HTR-8/SVneo (cell line): ENCODE results near the gene DAG1.
A peak's percentile ranks its signal among the peaks of the same experiment; 100 is the strongest.

ENCODE experiments used
- DNase-seq: peaks from one replicate; pipeline ENCODE4 v3.0.0; 2011; ENCODE audit warnings: low spot score, mixed read lengths; ENCODE audit not compliant: insufficient read length
- FAIRE-seq: peaks from 2 replicates; lab custom pipeline; 2011; peaks lifted over from hg19 to GRCh38; lab: Jason Lieb, UNC

Gene DAG1

GRCh38 chr3:49536875-49537533 lies 66.9 kb downstream of the DAG1 start:
- no peak for FAIRE-seq
- no peak for DNase-seq

- DNase-seq = peak; percentile 86
- peak; percentile 97 for FAIRE-seq
Measured at GRCh38 chr3:49539659-49540560, 69.8 kb downstream of the DAG1 start.

- FAIRE-seq (no peak), DNase-seq (no peak)
Measured at GRCh38 chr3:49552087-49552486, 82.0 kb downstream of the DAG1 start.

DNA sequence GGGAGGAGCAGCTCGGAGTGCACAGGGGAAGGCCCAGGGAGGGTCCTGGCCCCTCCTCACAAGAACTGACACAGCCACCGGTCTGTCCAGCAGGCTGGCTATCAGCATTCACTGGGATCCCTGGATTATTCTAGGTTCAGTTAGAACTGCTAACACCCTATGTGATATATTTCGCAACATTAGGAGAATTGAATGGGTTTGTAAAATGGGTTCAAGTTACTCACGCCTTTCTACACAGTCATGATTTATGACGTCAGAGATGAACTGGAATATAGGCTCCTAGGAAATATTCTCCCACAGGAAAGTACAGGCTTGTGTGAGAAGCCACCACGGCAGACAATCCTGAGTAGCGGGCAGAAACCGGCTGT lies 83.2 kb downstream of the DAG1 start:
- FAIRE-seq (no peak), DNase-seq (no peak)

- DNase-seq (peak; percentile 97), FAIRE-seq (peak; percentile 94)
Measured at GRCh38 chr3:49553692-49554632, 83.9 kb downstream of the DAG1 start, which contains the start of gene BSN. BSN (plus strand) TSS chr3:49554477; CDS start chr3:49554603, 126 bp downstream.

DNA sequence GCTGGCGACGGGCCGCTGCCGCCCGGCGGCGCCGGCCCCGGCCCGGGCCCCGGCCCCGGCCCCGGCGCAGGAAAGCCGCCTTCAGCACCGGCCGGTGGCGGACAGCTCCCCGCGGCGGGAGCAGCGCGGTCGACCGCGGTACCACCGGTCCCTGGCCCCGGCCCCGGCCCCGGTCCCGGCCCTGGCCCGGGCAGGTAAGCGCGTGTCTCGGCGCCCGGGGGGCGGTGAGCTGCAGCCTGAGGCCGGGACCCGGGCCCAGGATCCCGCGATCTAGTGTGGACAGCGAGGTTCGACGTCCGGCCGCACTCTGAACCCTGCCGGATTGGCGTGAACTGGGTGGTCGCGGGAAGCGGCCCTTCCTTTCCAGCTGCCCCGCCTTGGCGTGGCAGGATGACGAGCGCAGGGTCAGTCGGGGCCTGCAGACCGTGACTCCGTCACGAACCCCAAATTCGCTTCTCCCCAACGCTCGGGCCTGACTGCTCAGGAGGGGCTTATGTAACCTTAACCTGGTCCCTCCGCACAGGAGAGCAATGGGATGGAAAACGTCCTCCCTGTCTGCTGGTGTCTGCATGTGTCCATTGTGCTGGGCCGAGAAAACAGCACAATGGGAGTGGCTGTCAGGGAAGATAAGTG lies 84.7 kb downstream of the DAG1 start:
- DNase-seq = peak; percentile 38
- FAIRE-seq = peak; percentile 80

DNA sequence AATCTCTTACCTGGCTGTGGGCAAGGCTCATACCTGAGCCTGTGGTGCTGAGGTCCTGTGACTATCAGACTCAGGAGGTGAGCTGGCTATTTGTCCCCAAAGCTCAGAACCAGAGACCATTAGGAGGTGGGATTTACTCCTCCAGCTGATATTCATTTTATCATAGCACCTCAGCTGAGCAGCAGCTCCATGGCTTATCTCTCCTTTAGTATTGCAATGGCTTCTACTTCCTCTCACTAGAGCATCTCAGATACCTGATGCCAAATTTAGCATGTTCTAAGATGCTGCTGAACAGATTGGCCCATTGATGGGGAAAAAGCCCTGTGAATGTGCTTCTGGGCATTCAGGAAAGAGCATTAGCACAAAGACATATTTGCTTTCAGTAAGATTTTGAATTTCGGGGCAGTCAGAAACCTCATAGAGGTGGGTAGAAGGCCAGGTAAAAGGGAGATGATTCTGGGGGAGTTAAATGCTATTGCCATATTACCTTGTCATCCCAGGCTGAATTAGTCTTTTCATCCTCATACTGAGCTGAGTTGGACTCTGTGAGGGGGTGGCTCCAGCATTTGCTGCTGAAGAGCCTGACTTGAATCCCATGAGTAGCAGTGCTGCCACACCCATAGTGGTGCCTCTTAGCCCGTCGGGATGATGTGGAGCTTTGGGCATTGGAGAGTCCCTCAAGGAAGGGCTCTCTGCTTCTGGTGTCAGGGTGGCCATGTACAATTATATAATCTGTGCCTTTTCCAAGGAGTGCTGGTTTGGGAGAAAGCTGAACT lies 86.6 kb downstream of the DAG1 start:
- no peak for FAIRE-seq
- DNase-seq = no peak

- no peak for DNase-seq
- no peak for FAIRE-seq
Measured at GRCh38 chr3:49563040-49563578, 93.0 kb downstream of the DAG1 start.

GRCh38 chr3:49563766-49564165 lies 93.7 kb downstream of the DAG1 start:
- FAIRE-seq = no peak
- DNase-seq = no peak

DNA sequence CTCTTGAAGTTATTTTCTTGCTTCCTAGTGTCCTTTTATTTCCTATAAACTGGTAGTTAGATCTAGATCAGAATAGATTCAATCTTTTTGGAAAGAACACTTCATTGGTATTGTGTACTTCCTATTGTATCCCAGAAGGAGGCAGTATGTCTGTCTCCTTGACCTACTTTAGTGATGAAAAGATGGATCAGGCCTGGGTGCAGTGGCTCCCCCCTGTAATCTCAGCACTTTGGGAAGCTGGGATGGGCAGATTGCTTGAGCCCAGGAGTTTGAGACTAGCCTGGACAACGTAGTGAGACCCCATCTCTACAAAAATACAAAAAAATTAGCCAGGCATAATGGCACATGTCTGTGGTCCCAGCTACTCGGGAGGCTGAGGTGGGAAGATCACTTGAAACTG lies 96.2 kb downstream of the DAG1 start:
- no peak for DNase-seq
- FAIRE-seq = no peak

DNA sequence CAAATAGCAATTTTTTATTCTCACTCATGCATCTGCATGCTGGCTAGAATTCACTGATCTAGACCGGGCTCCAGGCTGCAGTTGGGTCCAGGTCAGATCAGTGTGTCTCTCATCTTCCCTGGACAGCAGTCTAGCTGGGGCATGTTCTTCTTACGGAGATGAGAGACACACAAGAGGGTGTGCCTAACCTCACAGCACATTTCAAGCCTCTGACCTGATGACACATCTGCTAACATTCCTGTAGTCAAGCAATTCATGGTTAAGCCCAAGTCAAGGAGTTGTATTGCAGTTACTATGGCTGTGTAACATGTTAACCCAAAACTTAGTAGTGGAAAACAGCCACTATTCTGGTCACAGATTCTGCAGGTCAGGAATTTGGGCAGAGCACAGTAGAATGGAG lies 97.3 kb downstream of the DAG1 start:
- DNase-seq = no peak
- FAIRE-seq = peak; percentile 36

DNA sequence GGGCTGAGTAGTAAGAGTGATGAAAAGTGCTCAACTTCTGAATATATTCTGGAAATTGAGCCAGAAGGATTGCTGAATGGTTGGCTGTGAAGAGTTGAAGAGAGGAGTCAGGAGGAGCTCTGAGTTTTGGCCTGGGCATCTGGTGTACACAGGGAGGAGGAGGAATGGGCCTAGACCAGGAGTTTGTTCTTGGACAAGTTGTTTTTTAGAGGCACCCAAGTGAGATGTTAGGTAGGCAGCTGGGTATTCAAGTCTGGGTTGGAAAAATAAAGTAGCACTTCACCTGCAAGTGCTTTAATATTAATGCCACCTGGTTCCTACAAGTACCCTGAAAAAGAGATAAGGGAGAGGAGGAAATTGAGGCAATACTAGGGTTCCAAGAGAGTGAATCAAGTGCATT lies 98.9 kb downstream of the DAG1 start:
- DNase-seq (no peak), FAIRE-seq (no peak)

DNA sequence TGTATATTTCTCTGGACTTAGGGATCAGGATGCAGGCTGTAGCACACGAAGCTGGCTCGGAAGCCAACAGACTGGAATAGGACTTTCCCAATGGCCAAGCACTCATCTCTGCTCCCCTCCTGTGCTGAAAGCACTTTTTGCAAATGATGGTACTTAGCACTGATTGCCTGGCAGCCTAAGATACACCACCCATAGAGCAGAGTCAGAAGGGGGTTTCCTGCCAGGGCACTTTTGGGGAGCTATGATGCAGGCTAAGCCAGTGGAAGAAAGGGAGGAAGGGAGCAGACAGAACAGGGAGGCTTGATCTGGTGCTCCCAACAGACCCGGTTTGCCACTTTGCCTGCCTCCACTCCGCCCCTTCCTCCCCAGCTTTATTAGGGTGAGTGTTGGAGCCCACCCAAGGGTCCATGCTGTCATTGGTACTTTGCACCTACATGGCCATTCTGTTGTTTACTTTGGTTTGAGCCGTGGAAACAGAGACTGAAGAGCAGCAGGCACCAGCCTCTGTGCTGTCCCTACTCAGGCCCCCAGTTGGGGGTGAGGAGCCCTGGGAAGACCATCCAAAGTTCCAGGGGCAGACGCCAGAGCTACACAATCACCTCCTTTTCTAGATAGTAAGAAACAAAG lies 100.1 kb downstream of the DAG1 start:
- FAIRE-seq = no peak
- no peak for DNase-seq

DNA sequence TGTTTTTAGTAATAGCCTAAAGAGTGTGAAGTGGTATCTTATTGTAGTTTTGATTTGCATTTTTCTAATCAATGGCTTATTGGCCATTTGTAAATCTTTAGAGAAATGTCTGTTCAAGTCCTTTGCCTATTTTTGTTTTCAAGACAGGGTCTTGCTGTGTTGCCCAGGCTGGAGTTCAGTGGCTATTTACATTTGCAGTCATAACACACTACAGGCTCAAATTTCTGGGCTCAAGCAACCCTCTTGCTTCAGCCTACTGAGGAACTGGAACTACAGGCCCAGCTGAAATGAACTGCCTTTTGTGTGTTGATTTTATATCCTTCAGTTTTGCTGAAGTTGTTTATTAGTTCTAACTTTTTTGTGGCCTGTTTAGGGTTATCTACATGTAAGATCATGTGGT lies 112.1 kb downstream of the DAG1 start:
- DNase-seq (no peak), FAIRE-seq (no peak)
